ENCODE measurements around the gene CHST12. TPM values are rescaled to one million over a fixed set of nuclear protein-coding genes. Genes with fewer than 3 reads are reported as not detected.
"Not testable (repeated sequence)": the region's sequence is repeated elsewhere in the genome, so short reads cannot be mapped to it uniquely, and the experiment has no call there.

Gene CHST12
- total and polyA plus RNA-seq, 4 donors = 14.7 to 30.9 (median 16.8) TPM

GRCh38 chr7:2381881-2382509 is 21.4 kb upstream of the CHST12 start:
- H3K36me3 ChIP-seq (ENCODE audit: control insufficient read depth in 4 of 4, insufficient read depth in 4 of 4, low read length in 4 of 4) = peaks cover 8 to 48% (median 21%) of the 10 kb centered on the region in 4 donors
- no peak overlapping the region for H3K27ac ChIP-seq (ENCODE audit: low read depth in 1 of 2, low read length in 1 of 2)
- ATAC-seq (ENCODE audit: insufficient read depth, low FRiP score) (no peak), DNase-seq (no peak)
- WGBS, 2 donors = 90 to 92% methylated on average over 21 of the region's 21 CpGs
- no peaks in the 10 kb centered on the region for H3K27me3 ChIP-seq (ENCODE audit: control insufficient read depth in 3 of 3, insufficient read depth in 3 of 3, low read length in 2 of 3)
- TF ChIP-seq CTCF (IDR thresholded peaks at IDR 0.05; ENCODE audit: control extremely low read depth, extremely low read depth) = no peak
- no peak overlapping the region for H3K9ac ChIP-seq (ENCODE audit: insufficient read depth in 1 of 2, low read length in 2 of 2)
- no peak overlapping the region for H3K4me3 ChIP-seq
- H3K9me3 ChIP-seq (ENCODE audit: control insufficient read depth in 4 of 4, insufficient read depth in 3 of 4, low read length in 3 of 4) = no peaks in the 10 kb centered on the region
- no peaks in the 10 kb centered on the region for H3K4me1 ChIP-seq (ENCODE audit: control insufficient read depth in 5 of 5, insufficient read depth in 5 of 5, low read length in 5 of 5)

GRCh38 chr7:2383543-2384274 is 19.7 kb upstream of the CHST12 start:
- TF ChIP-seq CTCF (IDR thresholded peaks at IDR 0.05; ENCODE audit: control extremely low read depth, extremely low read depth) = no peak
- DNase-seq (no peak), ATAC-seq (ENCODE audit: insufficient read depth, low FRiP score) (no peak)
- WGBS, 2 donors = 90 to 91% methylated on average over 27 to 29 of the region's 29 CpGs
- no peak overlapping the region for H3K9ac ChIP-seq (ENCODE audit: insufficient read depth in 1 of 2, low read length in 2 of 2)
- no peaks in the 10 kb centered on the region for H3K27me3 ChIP-seq (ENCODE audit: control insufficient read depth in 3 of 3, insufficient read depth in 3 of 3, low read length in 2 of 3)
- H3K36me3 ChIP-seq (ENCODE audit: control insufficient read depth in 4 of 4, insufficient read depth in 4 of 4, low read length in 4 of 4) = peaks cover 8 to 39% (median 19%) of the 10 kb centered on the region in 4 donors
- H3K9me3 ChIP-seq (ENCODE audit: control insufficient read depth in 4 of 4, insufficient read depth in 3 of 4, low read length in 3 of 4) = no peaks in the 10 kb centered on the region
- peaks cover 0 to 6% (median 0%) of the 10 kb centered on the region in 5 donors for H3K4me1 ChIP-seq (ENCODE audit: control insufficient read depth in 5 of 5, insufficient read depth in 5 of 5, low read length in 5 of 5)
- no peak overlapping the region for H3K27ac ChIP-seq (ENCODE audit: low read depth in 1 of 2, low read length in 1 of 2)
- H3K4me3 ChIP-seq = no peak overlapping the region

- no peak overlapping the region for H3K9ac ChIP-seq (ENCODE audit: insufficient read depth in 1 of 2, low read length in 2 of 2)
- no peak overlapping the region for H3K4me3 ChIP-seq
- WGBS, 2 donors = 73 to 83% methylated on average over 19 of the region's 19 CpGs
- H3K36me3 ChIP-seq (ENCODE audit: control insufficient read depth in 4 of 4, insufficient read depth in 4 of 4, low read length in 4 of 4) = peaks cover 4 to 30% (median 12%) of the 10 kb centered on the region in 4 donors
- no peaks in the 10 kb centered on the region for H3K9me3 ChIP-seq (ENCODE audit: control insufficient read depth in 4 of 4, insufficient read depth in 3 of 4, low read length in 3 of 4)
- no peak overlapping the region for H3K27ac ChIP-seq (ENCODE audit: low read depth in 1 of 2, low read length in 1 of 2)
- H3K27me3 ChIP-seq (ENCODE audit: control insufficient read depth in 3 of 3, insufficient read depth in 3 of 3, low read length in 2 of 3) = no peaks in the 10 kb centered on the region
- H3K4me1 ChIP-seq (ENCODE audit: control insufficient read depth in 5 of 5, insufficient read depth in 5 of 5, low read length in 5 of 5) = peaks cover 0 to 6% (median 0%) of the 10 kb centered on the region in 5 donors
- TF ChIP-seq CTCF (IDR thresholded peaks at IDR 0.05; ENCODE audit: control extremely low read depth, extremely low read depth) = no peak
- DNase-seq (no peak), ATAC-seq (ENCODE audit: insufficient read depth, low FRiP score) (no peak)
Observed at GRCh38 chr7:2384354-2385243, 18.8 kb upstream of the CHST12 start.

GRCh38 chr7:2386122-2386521 is 17.3 kb upstream of the CHST12 start:
- ATAC-seq (ENCODE audit: insufficient read depth, low FRiP score); H3K4me1 ChIP-seq (ENCODE audit: control insufficient read depth in 5 of 5, insufficient read depth in 5 of 5, low read length in 5 of 5); DNase-seq; H3K27ac ChIP-seq (ENCODE audit: low read depth in 1 of 2, low read length in 1 of 2); H3K4me3 ChIP-seq; H3K9me3 ChIP-seq (ENCODE audit: control insufficient read depth in 4 of 4, insufficient read depth in 3 of 4, low read length in 3 of 4); H3K9ac ChIP-seq (ENCODE audit: insufficient read depth in 1 of 2, low read length in 2 of 2); H3K27me3 ChIP-seq (ENCODE audit: control insufficient read depth in 3 of 3, insufficient read depth in 3 of 3, low read length in 2 of 3): not testable (repeated sequence)
- H3K36me3 ChIP-seq (ENCODE audit: control insufficient read depth in 4 of 4, insufficient read depth in 4 of 4, low read length in 4 of 4) = peaks cover 0 to 16% (median 2%) of the 10 kb centered on the region in 4 donors
- 94 to 96% methylated on average over 9 of the region's 9 CpGs for WGBS, 2 donors
